Activated naive CD8-positive, alpha-beta T cell treated with anti-CD3 and anti-CD28 coated beads, Interleukin-2, amount 10 ng/mL, durations not matched to agents 7 days and 5 days (primary cell): ENCODE results near the gene IL23A. TPM values are rescaled to one million over a fixed set of nuclear protein-coding genes. Genes with fewer than 3 reads are reported as not detected.

Experiments
- ATAC-seq: fragments of 150-1000 bp; cut with Tn5 transposase; one replicate; pipeline ENCODE4 v1.10.0; 2021; ENCODE audit warnings: low read depth, moderate library complexity
- POLR2A ChIA-PET: fragments of 350-600 bp; sonication (Branson Sonifier 250); formaldehyde crosslinking; loops from one replicate; lab custom pipeline; 2021; ENCODE audit warnings: antibody characterized with exemption; lab: Charles Lee
- DNase-seq: peaks from one replicate; pipeline ENCODE4 v3.0.0; 2021
- H3K27ac Mint-ChIP-seq: one replicate; pipeline ENCODE4 v1.8.0; 2022; ENCODE audit warnings: mild to moderate bottlenecking, mixed read lengths
- H3K27me3 Mint-ChIP-seq: one replicate; pipeline ENCODE4 v1.8.0; 2022; ENCODE audit warnings: mild to moderate bottlenecking, moderate library complexity, mixed read lengths
- H3K36me3 Mint-ChIP-seq: one replicate; pipeline ENCODE4 v1.8.0; 2021; ENCODE audit warnings: mild to moderate bottlenecking, mixed read lengths
- H3K4me1 Mint-ChIP-seq: one replicate; pipeline ENCODE4 v1.8.0; 2021; ENCODE audit warnings: mixed read lengths
- H3K4me3 Mint-ChIP-seq: one replicate; pipeline ENCODE4 v1.8.0; 2022; ENCODE audit warnings: mild to moderate bottlenecking, moderate library complexity, mixed read lengths
- H3K9me3 Mint-ChIP-seq: one replicate; pipeline ENCODE4 v1.8.0; 2021; ENCODE audit warnings: mixed read lengths
- total RNA-seq, 2 experiments: library from RNA; stranded (reverse); gene quantifications; one replicate each; pipeline ENCODE4 v1.2.3, GENCODE V29; 2021

The IL23A gene, protein sequence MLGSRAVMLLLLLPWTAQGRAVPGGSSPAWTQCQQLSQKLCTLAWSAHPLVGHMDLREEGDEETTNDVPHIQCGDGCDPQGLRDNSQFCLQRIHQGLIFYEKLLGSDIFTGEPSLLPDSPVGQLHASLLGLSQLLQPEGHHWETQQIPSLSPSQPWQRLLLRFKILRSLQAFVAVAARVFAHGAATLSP
- total RNA-seq: 10 to 100 TPM; 10.2 to 10.9 TPM

DNA sequence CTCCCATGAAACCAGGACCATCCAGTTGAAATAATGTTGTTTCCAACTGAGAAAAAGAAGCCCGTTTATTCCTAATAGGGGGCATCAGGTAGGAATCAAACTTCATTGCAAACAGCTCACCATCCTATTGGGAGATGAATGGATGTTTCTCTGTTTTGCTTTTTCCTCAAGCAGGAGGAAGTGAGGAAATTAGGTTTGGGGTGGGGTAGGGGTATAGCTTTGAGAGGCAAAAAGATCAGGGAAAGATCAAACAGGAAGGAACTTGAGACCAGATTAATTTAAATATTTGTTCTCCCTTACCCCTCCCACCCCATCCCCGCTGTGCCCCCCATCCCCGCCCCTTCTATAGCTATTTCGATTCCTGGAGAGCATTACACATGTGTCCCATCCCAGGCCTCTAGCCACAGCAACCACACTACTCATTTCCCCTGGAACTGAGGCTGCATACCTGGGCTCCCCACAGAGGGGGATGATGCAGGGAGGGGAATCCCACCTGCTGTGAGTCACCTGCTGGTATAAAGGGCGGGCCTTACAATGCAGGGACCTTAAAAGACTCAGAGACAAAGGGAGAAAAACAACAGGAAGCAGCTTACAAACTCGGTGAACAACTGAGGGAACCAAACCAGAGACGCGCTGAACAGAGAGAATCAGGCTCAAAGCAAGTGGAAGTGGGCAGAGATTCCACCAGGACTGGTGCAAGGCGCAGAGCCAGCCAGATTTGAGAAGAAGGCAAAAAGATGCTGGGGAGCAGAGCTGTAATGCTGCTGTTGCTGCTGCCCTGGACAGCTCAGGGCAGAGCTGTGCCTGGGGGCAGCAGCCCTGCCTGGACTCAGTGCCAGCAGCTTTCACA, at the start of gene IL23A:
Gene IL23A, plus strand, starts transcription at position 577 of the 850 bp plus-strand sequence. Its CDS starts 161 bp downstream, at position 738.
- Mint-ChIP-seq H3K4me3 (peak within 1 kb of the TSS; percentile 88), H3K36me3 (peaks cover 22% of the 10 kb centered on the region), H3K4me1 (peaks cover 41% of the 10 kb centered on the region), H3K9me3 (no peaks in the 10 kb centered on the region), H3K27ac (peak within 1 kb of the TSS; percentile 100), H3K27me3 (no peaks in the 10 kb centered on the region)
- DNase-seq: peak; percentile 68
- POLR2A ChIA-PET: interaction anchor here (0.6 to 15.3 kb wide), 15 partner anchors 9 to 222 kb away, joined by 3 to 153 read pairs (median 4); partner anchors contain the start of genes APOF, CNPY2, COQ10A and RNF41
- ATAC-seq: peak; percentile 66

DNA sequence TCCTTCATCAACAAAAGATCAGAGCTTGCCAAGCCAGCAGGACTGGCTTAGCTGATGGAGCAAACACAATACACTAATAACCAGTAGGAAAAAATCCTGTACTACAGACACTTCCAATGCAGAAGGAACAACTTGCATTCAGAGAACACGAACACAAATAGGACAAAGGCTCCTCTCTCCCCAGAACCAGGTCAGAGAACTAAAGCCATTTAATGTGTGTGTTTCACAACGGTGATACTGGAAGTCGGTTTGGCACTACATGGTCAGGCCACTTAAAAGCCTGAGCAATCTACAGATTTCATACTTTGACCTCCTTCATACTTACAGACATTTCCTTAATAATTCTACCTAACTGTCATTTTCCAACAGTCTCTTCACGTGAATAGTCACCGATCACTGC, 44.9 kb upstream of the IL23A start:
- no peak for ATAC-seq
- H3K4me3 Mint-ChIP-seq: no peak overlapping the region
- H3K27me3 Mint-ChIP-seq: no peaks in the 10 kb centered on the region
- peaks cover 40% of the 10 kb centered on the region for H3K4me1 Mint-ChIP-seq
- H3K27ac Mint-ChIP-seq: no peak overlapping the region
- H3K36me3 Mint-ChIP-seq: peaks cover 27% of the 10 kb centered on the region
- no peak for DNase-seq
- no peaks in the 10 kb centered on the region for H3K9me3 Mint-ChIP-seq
- POLR2A ChIA-PET: no interaction called here

DNA sequence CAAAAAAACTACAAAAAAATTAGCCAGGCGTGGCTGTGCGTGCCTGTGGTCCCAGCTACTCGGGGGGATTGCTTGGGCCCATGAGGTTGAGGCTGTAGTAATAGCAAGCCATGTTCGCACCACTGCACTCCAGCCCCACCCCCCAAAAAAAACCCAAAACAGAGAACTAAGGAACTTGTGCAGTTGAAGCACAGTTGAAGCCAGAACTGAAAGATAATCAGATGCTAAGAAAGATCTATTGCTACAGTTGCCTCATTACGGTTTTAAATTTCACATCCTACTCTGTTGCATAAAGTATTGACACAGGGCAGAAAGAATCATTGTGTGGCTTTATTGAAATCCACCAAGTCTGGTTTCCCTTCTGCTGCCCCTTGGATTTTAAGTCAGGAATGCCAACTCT, 42.4 kb upstream of the IL23A start:
- Mint-ChIP-seq H3K36me3 (peaks cover 22% of the 10 kb centered on the region), H3K27me3 (no peaks in the 10 kb centered on the region), H3K9me3 (no peaks in the 10 kb centered on the region), H3K27ac (peak overlapping the region; percentile 54), H3K4me1 (peaks cover 43% of the 10 kb centered on the region), H3K4me3 (no peak overlapping the region)
- POLR2A ChIA-PET: no interaction called here
- ATAC-seq (no peak), DNase-seq (no peak)

DNA sequence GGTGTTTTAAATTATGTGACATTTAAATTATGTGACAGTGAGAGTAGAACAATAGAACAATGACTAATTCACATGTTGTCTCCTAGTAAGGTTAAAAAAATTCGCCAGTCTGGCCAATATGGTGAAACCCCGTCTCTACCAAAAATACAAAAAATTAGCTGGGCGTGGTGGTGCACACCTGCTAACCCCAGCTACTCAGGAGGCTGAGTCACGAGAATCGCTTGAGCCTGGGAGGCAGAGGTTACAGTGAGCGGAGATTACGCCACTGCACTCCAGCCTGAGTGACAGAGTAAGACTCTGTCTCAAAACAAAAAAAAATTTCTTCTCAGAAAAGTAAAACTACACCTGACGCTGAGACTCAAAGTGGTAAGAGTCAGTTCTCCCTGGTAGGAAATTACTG, 41.3 kb upstream of the IL23A start:
- DNase-seq: no peak
- ATAC-seq: no peak
- H3K27ac Mint-ChIP-seq: peak overlapping the region; percentile 30
- peaks cover 22% of the 10 kb centered on the region for H3K36me3 Mint-ChIP-seq
- H3K4me1 Mint-ChIP-seq: peaks cover 41% of the 10 kb centered on the region
- H3K4me3 Mint-ChIP-seq: peak overlapping the region; percentile 40
- POLR2A ChIA-PET: no interaction called here
- H3K9me3 Mint-ChIP-seq: no peaks in the 10 kb centered on the region
- H3K27me3 Mint-ChIP-seq: no peaks in the 10 kb centered on the region

DNA sequence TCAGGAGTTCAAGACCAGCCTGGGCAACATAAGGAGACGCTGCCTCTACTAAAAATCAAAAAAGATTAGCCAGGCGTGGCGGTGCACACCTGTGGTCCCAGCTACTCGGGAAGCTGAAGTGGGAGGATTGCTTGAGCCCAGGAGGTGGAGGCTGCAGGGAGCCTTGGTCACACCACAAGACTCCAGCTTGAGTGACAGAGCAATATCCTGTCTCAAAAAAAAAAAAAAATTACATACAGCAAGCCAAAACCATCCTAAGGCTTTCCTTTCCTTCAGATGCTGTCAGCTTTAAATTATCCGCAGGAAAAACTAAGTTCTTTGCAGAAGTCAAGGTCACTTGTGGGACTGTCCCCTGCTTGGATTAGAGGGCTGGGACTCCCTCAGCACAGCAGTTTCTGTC, 39.9 kb upstream of the IL23A start:
- no peaks in the 10 kb centered on the region for H3K9me3 Mint-ChIP-seq
- ATAC-seq (no peak), DNase-seq (no peak)
- no peaks in the 10 kb centered on the region for H3K27me3 Mint-ChIP-seq
- POLR2A ChIA-PET: interaction anchor here (0.6 to 3.5 kb wide), 11 partner anchors 8 to 341 kb away, joined by 3 to 16 read pairs (median 4); partner anchors contain the start of genes CNPY2, COQ10A, PA2G4 and PAN2
- H3K36me3 Mint-ChIP-seq: peaks cover 20% of the 10 kb centered on the region
- peak overlapping the region; percentile 92 for H3K27ac Mint-ChIP-seq
- H3K4me1 Mint-ChIP-seq: peaks cover 37% of the 10 kb centered on the region
- peak overlapping the region; percentile 96 for H3K4me3 Mint-ChIP-seq

DNA sequence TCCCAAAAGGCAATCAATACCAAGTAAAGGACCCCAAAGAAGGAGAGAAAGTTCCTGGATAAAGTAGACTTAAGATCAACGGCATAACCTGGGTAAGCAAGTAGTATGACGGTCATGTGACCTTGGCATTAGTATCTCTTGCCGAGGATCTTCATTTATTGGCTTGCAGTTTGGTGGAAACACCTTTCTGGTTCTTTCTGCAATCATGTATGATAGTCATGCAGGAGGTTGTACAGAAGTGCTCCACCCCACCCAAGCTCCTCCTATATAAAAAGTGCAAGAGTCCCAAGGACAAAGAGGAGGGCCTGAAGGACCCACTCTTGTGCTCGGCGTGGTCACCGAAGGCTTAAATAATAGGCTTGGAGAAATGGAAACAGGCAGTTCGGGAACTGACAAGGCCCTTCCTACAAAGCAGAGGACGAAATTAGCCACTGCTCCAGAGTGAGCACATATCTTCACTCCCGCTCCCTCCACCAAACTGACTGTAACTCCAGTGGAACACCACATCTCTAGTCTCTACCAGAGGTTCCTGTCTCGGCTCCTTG, 39.3 kb upstream of the IL23A start:
- Mint-ChIP-seq H3K4me3 (peak overlapping the region; percentile 96), H3K27ac (peak overlapping the region; percentile 92), H3K27me3 (no peaks in the 10 kb centered on the region), H3K4me1 (peaks cover 37% of the 10 kb centered on the region), H3K36me3 (peaks cover 18% of the 10 kb centered on the region), H3K9me3 (no peaks in the 10 kb centered on the region)
- POLR2A ChIA-PET: interaction anchor here (1.0 to 3.5 kb wide), 8 partner anchors 9 to 196 kb away, joined by 3 to 16 read pairs (median 7); partner anchors contain the start of genes CNPY2, COQ10A, PA2G4 and PAN2
- ATAC-seq (peak; percentile 8), DNase-seq (no peak)

DNA sequence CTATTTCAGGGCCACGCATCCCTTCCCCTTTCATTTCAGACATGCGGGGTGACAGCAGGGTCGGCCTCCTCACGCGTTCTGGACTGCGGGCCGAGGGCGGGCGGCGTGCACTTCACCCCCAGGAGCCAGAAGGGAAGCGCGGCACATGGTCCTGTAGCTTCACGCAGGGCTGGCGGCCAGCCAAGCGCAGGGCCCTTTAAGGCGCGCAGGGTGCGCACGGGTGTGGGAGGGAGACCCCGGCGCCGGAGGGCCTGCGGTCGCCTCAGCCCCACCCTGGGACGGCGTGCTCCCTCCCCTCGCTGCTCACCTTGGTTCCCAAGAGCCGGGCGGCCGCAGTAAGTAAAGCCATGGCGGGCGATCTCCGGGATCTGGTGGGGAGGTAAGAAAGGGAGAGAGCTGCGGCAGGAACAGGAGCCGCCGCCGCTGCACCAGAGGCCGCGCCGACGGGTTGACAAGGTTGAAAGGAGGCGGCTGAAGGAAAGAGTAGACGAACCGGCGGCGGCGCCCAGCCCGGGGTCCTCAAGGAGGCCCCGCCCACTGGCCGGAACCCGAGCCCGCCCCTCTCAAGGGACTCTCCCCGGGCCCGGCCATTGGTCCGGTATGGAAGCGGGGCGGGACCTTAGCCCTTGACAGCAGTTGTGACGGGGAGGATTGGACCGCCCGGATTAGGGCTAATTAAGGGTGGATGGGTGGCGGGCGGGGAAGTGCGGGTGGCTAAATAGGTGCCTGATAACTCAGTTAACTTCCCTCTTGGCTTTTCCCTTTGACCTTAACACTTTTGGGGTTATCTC, 38.6 kb upstream of the IL23A start, which contains the start of gene CS:
Gene CS, minus strand, starts transcription at position 478 of the 791 bp plus-strand sequence. Its CDS starts 129 bp downstream, at position 349.
- H3K9me3 Mint-ChIP-seq: no peaks in the 10 kb centered on the region
- DNase-seq: peak; percentile 98
- H3K36me3 Mint-ChIP-seq: peaks cover 19% of the 10 kb centered on the region
- H3K4me1 Mint-ChIP-seq: peaks cover 35% of the 10 kb centered on the region
- no peaks in the 10 kb centered on the region for H3K27me3 Mint-ChIP-seq
- POLR2A ChIA-PET: interaction anchor here (0.6 to 3.5 kb wide), 9 partner anchors 10 to 110 kb away, joined by 3 to 16 read pairs (median 6); partner anchors contain the start of genes CNPY2, COQ10A, PAN2 and STAT2
- H3K27ac Mint-ChIP-seq: peak within 1 kb of the TSS; percentile 92
- H3K4me3 Mint-ChIP-seq: peak within 1 kb of the TSS; percentile 96
- peak; percentile 96 for ATAC-seq

DNA sequence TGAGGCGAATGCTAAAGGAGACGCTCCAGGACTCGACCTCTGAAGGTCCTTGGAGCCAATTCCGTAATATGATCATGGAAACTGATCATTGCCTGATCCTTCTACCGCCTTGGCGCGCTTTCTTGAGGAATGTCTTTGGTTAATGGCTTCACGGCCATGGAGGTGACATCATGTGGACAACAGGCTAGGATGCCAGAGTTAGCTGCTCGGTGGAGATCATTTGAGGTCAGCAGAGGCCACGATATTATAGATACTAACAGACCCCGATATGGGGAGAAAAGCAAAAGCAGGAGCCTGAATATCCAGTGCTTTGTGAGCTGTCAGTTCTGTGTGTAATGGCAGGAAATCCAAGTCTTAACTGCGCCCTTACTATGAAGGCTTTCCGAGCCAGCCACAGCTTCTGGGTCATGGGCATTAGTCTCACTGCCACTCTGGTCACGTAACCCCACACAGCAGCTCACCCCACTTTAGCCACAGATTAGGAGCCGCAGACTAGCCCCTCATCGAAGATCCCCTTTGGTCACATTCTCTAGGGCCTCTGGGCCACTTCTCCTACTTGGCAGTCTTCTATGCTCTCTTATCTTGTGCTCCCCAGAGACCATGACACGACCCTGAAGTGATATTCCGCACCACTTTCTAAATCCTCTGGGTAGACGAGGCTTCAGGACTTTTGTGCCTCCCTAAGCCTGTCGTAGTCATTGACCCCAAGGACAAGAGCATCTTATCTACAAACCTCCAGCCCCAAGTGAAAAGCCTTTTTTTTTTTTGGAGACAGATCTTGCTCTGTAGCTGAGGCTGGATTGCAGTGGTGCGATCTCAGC, 37.8 kb upstream of the IL23A start:
- H3K4me1 Mint-ChIP-seq: peaks cover 35% of the 10 kb centered on the region
- H3K4me3 Mint-ChIP-seq: peak overlapping the region; percentile 96
- H3K27ac Mint-ChIP-seq: peak overlapping the region; percentile 92
- POLR2A ChIA-PET: interaction anchor here (0.6 to 3.5 kb wide), 5 partner anchors 10 to 111 kb away, joined by 3 to 16 read pairs (median 6); partner anchors contain the start of gene COQ10A
- peaks cover 21% of the 10 kb centered on the region for H3K36me3 Mint-ChIP-seq
- ATAC-seq (no peak), DNase-seq (no peak)
- H3K27me3 Mint-ChIP-seq: no peaks in the 10 kb centered on the region
- no peaks in the 10 kb centered on the region for H3K9me3 Mint-ChIP-seq

DNA sequence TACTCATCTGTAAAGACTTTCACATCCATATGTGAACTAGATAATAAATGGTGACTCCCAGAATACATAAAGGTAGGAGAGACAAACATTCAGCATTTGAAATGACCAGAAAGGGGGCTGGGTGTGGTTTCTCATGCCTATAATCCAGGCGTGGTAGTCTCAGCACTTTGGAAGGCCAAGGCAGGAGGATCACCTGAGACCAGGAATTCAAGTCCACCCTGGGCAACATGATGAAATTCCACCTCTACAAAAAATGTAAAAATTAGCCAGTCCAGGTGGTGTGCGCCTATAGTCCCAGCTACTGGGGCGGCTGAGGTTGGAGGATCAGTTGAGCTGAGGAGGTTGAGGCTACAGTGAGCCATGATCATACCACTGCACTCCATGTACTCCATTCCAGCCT, 34.4 kb upstream of the IL23A start:
- Mint-ChIP-seq H3K36me3 (peaks cover 3% of the 10 kb centered on the region), H3K27ac (no peak overlapping the region), H3K9me3 (no peaks in the 10 kb centered on the region), H3K4me3 (no peak overlapping the region), H3K27me3 (no peaks in the 10 kb centered on the region), H3K4me1 (peaks cover 12% of the 10 kb centered on the region)
- ATAC-seq: no peak
- no peak for DNase-seq
- POLR2A ChIA-PET: interaction anchor here (2.8 kb wide), 1 partner anchor 12 kb away, joined by 13 read pairs; the partner anchor contains the start of gene CNPY2

DNA sequence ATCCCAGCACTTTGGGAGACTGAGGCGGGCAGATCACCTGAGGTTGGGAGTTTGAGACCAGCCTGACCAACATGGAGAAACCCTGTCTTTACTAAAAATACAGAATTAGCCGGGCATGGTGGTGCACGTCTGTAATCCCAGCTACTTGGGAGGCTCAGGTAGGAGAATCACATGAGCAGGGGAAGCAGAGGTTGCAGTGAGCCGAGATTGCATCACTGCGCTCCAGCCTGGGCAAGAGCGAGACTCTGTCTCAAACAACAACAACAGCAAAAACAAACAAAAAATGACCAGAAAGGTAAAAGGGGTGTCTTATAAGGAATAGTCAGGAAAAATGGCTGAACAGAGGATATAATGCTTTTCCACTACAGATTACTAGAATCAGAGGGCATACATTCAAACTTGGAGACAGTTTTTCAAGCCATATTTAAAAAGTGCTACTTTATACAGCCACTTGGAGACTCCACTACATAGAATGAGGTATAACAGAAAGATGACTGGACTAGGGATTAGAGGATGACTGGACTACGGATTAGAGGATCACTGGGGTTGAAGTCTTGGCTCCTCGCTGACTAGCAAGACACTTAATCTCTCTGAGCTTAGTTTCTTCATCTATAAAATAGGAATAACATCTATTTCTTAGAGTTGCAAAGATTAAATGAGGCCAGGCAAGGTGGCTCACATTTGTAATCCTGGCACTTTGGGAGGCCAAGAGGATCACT, 33.7 kb upstream of the IL23A start:
- Mint-ChIP-seq H3K9me3 (no peaks in the 10 kb centered on the region), H3K4me3 (no peak overlapping the region)

DNA sequence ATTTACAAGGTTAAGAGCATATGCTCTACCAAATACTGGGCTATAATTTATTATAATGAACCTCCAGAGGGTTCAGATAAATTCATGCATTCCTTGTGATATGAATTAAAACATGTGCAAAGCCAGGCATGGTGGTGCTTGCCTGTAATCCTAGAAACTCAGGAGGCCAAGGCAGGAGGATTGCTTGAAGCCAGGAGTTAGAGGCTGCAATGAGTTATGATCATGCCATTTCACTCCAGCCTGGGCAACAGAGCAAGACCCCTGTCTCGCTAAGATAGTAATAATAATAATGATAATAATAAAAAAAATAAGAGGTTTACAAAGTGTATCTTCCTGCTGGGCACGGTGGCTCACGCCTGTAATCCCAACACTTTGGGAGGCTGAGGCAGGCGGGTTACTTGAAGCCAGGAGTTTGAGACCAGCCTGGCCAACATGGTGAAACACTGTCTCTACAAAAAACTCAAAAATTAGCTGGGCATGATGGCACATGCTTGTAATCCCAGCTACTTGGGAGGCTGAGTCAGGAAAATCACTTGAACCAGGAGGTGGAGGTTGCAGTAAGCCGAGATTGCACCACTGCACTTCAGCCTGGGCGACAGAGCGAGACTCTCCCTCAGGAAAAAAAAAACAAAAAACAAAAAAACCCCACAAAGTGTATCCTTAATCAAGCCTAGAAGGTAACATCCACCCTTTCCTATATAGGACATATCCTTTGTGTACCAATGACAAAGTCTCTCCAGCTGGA, 31.3 kb upstream of the IL23A start:
- ATAC-seq (no peak), DNase-seq (no peak)
- POLR2A ChIA-PET: interaction anchor here (0.6 to 1.7 kb wide), 2 partner anchors 9 to 243 kb away, joined by 3 to 4 read pairs; no protein-coding TSS in a partner anchor
- H3K4me1 Mint-ChIP-seq: no peaks in the 10 kb centered on the region
- H3K9me3 Mint-ChIP-seq: no peaks in the 10 kb centered on the region
- H3K27ac Mint-ChIP-seq: no peak overlapping the region
- no peak overlapping the region for H3K4me3 Mint-ChIP-seq
- H3K36me3 Mint-ChIP-seq: peaks cover 8% of the 10 kb centered on the region
- no peaks in the 10 kb centered on the region for H3K27me3 Mint-ChIP-seq

More for the DNA sequence above, 33.7 kb upstream of the IL23A start:
- POLR2A ChIA-PET: interaction anchor here (2.8 kb wide), 1 partner anchor 11 kb away, joined by 13 read pairs; the partner anchor contains the start of gene CNPY2
- H3K4me1 Mint-ChIP-seq: peaks cover 12% of the 10 kb centered on the region
- no peaks in the 10 kb centered on the region for H3K27me3 Mint-ChIP-seq
- peak overlapping the region; percentile 25 for H3K27ac Mint-ChIP-seq
- H3K36me3 Mint-ChIP-seq: peaks cover 8% of the 10 kb centered on the region
- DNase-seq (no peak), ATAC-seq (no peak)
